ENCODE measurements around the gene USP5.

- no peak for TF ChIP-seq POLR2AphosphoS5 (IDR thresholded peaks at IDR 0.05; ENCODE audit: borderline replicate concordance, low read depth, low read length)
- TF ChIP-seq EZH2 (IDR thresholded peaks at IDR 0.05), result no peak
- no peak for TF ChIP-seq FOXP2 (optimal IDR thresholded peaks at IDR 0.05; ENCODE audit: control extremely low read depth, extremely low read length, insufficient read depth)
Measured at GRCh38 chr12:6883683-6884082, 31.7 kb downstream of the USP5 start.

Data from SK-N-MC (cell line).